ENCODE measurements around the gene IGFBP2. TPM values are rescaled to one million over a fixed set of nuclear protein-coding genes. Genes with fewer than 3 reads are reported as not detected.

Gene IGFBP2
- total and polyA plus RNA-seq, 2 of the 4 experiments (the other 2 are of a cell fraction) = 33.5 to 236 TPM

DNA sequence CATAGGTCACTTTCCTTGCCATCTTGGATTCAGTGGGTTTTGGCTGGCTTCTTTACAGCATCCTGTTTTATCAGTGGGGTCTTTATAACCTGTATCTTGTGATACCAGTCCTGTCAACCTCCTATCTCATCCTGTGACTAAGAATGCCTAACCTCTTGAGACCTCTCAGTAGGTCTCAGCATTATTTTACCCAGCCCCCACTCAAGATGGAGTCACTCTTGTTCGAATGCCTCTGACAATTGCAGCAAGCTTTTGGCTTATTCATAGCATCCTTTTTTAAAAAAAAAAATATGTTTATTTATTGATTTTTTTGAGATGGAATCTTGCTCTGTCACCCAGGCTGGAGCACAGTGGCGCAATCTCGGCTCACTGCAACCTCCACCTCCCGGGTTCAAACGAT lies 24.7 kb upstream of the IGFBP2 start:
- H4K8ac ChIP-seq (ENCODE audit: low read depth in 2 of 2, low read length in 2 of 2) = no peak overlapping the region
- H3K27me3 ChIP-seq (ENCODE audit: control insufficient read depth, insufficient read depth, low read length) = peaks cover 60% of the 10 kb centered on the region
- H2BK15ac ChIP-seq (ENCODE audit: low read depth, low read length) = no peak overlapping the region
- H3K9ac ChIP-seq (ENCODE audit: low read depth, low read length) = no peak overlapping the region
- in situ Hi-C loops (cut with MboI; ENCODE audit: low sequenced_read_pairs) = no loop called here
- H2AK5ac ChIP-seq (ENCODE audit: low read depth, low read length) = no peak overlapping the region
- H3K9me1 ChIP-seq (ENCODE audit: insufficient read depth, low read length) = no peaks in the 10 kb centered on the region
- no CpG with 5 or more reads among the region's 5 CpGs for WGBS, 2 experiments (ENCODE audit: extremely low coverage in 2 of 2, insufficient read length in 1 of 2)
- TF ChIP-seq BHLHE40 (IDR thresholded peaks at IDR 0.05; ENCODE audit: low read depth, low read length) (no peak), MAFK (IDR thresholded peaks at IDR 0.05; ENCODE audit: low read depth, low read length) (no peak), RAD21 (IDR thresholded peaks at IDR 0.05; ENCODE audit: low read length) (no peak), FOS (IDR thresholded peaks at IDR 0.05; ENCODE audit: low read depth, low read length) (no peak), RCOR1 (IDR thresholded peaks at IDR 0.05; ENCODE audit: insufficient replicate concordance, low read length) (no peak), CHD1 (IDR thresholded peaks at IDR 0.05; ENCODE audit: low read depth, low read length) (no peak), NFE2L2 (IDR thresholded peaks at IDR 0.05; ENCODE audit: low read depth, low read length) (no peak), CEBPB (IDR thresholded peaks at IDR 0.05; ENCODE audit: low read depth, low read length) (no peak)
- TF ChIP-seq, protein P1, sequence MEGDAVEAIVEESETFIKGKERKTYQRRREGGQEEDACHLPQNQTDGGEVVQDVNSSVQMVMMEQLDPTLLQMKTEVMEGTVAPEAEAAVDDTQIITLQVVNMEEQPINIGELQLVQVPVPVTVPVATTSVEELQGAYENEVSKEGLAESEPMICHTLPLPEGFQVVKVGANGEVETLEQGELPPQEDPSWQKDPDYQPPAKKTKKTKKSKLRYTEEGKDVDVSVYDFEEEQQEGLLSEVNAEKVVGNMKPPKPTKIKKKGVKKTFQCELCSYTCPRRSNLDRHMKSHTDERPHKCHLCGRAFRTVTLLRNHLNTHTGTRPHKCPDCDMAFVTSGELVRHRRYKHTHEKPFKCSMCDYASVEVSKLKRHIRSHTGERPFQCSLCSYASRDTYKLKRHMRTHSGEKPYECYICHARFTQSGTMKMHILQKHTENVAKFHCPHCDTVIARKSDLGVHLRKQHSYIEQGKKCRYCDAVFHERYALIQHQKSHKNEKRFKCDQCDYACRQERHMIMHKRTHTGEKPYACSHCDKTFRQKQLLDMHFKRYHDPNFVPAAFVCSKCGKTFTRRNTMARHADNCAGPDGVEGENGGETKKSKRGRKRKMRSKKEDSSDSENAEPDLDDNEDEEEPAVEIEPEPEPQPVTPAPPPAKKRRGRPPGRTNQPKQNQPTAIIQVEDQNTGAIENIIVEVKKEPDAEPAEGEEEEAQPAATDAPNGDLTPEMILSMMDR (conservative IDR thresholded peaks at IDR 0.05; ENCODE audit: low read depth, low read length) = no peak
- TF ChIP-seq, protein P2, sequence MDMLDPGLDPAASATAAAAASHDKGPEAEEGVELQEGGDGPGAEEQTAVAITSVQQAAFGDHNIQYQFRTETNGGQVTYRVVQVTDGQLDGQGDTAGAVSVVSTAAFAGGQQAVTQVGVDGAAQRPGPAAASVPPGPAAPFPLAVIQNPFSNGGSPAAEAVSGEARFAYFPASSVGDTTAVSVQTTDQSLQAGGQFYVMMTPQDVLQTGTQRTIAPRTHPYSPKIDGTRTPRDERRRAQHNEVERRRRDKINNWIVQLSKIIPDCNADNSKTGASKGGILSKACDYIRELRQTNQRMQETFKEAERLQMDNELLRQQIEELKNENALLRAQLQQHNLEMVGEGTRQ (IDR thresholded peaks at IDR 0.05; ENCODE audit: low read depth, low read length) = no peak
- no peaks in the 10 kb centered on the region for H4K20me1 ChIP-seq (ENCODE audit: insufficient read depth, low read length)
- H4K91ac ChIP-seq (ENCODE audit: insufficient read depth, low read depth, low read length) = no peak overlapping the region
- H4K5ac ChIP-seq (ENCODE audit: low read depth, low read length) = no peak overlapping the region
- H3K23ac ChIP-seq (ENCODE audit: low read depth, low read length) = no peak overlapping the region
- no peak overlapping the region for H3K4me2 ChIP-seq (ENCODE audit: low read depth, low read length)
- H3K4me3 ChIP-seq (ENCODE audit: insufficient read depth, low read depth, low read length) = no peak overlapping the region
- H3K9me3 ChIP-seq (ENCODE audit: control insufficient read depth, insufficient read depth, low read length) = no peaks in the 10 kb centered on the region
- dilution Hi-C loops (cut with HindIII; ENCODE audit: low sequenced_read_pairs, unreplicated experiment) = no loop called here
- H2BK120ac ChIP-seq (ENCODE audit: low read depth, low read length) = no peak overlapping the region
- no peak overlapping the region for H3K4ac ChIP-seq (ENCODE audit: low read depth, low read length)
- ChIA-PET CTCF (no interaction called here), POLR2A (ENCODE audit: unreplicated experiment) (no interaction called here)
- peaks cover 2% of the 10 kb centered on the region; the same call in 1 of the 2 replicates for H3K4me1 ChIP-seq (ENCODE audit: control insufficient read depth, insufficient read depth, low read length)
- H2BK5ac ChIP-seq (ENCODE audit: low read depth, low read length, poor library complexity, severe bottlenecking) = no peak overlapping the region
- H2AFZ ChIP-seq (replicated peaks; ENCODE audit: low read length, poor library complexity) = no peak overlapping the region
- no TSS peak for BruUV-seq (replicated peaks)
- H3K36me3 ChIP-seq (ENCODE audit: control insufficient read depth, insufficient read depth, low read length) = no peaks in the 10 kb centered on the region
- H3K14ac ChIP-seq (replicated peaks; ENCODE audit: low read depth, low read length) = no peak overlapping the region
- DNase-seq (no peak), ATAC-seq (ENCODE audit: low read depth) (no peak)
- H2BK20ac ChIP-seq (ENCODE audit: low read depth, low read length) = no peak overlapping the region
- H3K27ac ChIP-seq (ENCODE audit: insufficient read depth, low read length) = no peak overlapping the region
- H3K18ac ChIP-seq (ENCODE audit: low read depth, low read length) = no peak overlapping the region
- H3K56ac ChIP-seq (ENCODE audit: extremely low read depth, insufficient read depth, low read length) = no peak overlapping the region
- H3K79me1 ChIP-seq (ENCODE audit: low read depth in 1 of 2, low read length in 2 of 2) = no peaks in the 10 kb centered on the region
- H2AK9ac ChIP-seq (replicated peaks; ENCODE audit: low read depth, low read length, poor library complexity) = no peak overlapping the region
- intact Hi-C loops (cut with micrococcal nuclease) = no loop called here
